ENCODE results near the gene TBC1D5. TPM values are rescaled to one million over a fixed set of nuclear protein-coding genes. Genes with fewer than 3 reads are reported as not detected.

Gene TBC1D5
- total RNA-seq, 1 experiment from 2014 or later: 30.4 TPM

- H3K4me3 ChIP-seq (ENCODE audit: low read depth in 2 of 2, low read length in 2 of 2): no peak overlapping the region
- POLR2A ChIA-PET: no interaction called here
- intact Hi-C loops (cut with micrococcal nuclease; ENCODE audit: unreplicated experiment) (no loop called here), in situ Hi-C loops (cut with HindIII; ENCODE audit: low pct_unique_long_range_greater_than_20kb, low sequenced_read_pairs) (no loop called here)
- CTCF ChIA-PET: no interaction called here
- DNase-seq (ENCODE audit: low read depth, low spot score) (no peak), ATAC-seq (no peak)
- H3K4me1 ChIP-seq (ENCODE audit: control insufficient read depth, insufficient read depth, low read length): no peaks in the 10 kb centered on the region
- H3K27ac ChIP-seq (ENCODE audit: low read length): no peak overlapping the region
- H3K36me3 ChIP-seq (ENCODE audit: control insufficient read depth, insufficient read depth, low read length): no peaks in the 10 kb centered on the region
- no peaks in the 10 kb centered on the region for H3K9me3 ChIP-seq (ENCODE audit: control insufficient read depth, insufficient read depth, low read depth, low read length)
- TF ChIP-seq REST (IDR thresholded peaks at IDR 0.05; ENCODE audit: insufficient read depth in 1 of 2, low read depth in 2 of 2, low read length in 1 of 2) (no peak), SIN3A (IDR thresholded peaks at IDR 0.05; ENCODE audit: borderline replicate concordance, insufficient read depth, low read depth, low read length) (no peak), POLR2AphosphoS5 (IDR thresholded peaks at IDR 0.05; ENCODE audit: low read depth, low read length) (no peak), TCF7L2 (IDR thresholded peaks at IDR 0.05; ENCODE audit: low read depth, low read length) (no peak)
- TF ChIP-seq, protein P1, sequence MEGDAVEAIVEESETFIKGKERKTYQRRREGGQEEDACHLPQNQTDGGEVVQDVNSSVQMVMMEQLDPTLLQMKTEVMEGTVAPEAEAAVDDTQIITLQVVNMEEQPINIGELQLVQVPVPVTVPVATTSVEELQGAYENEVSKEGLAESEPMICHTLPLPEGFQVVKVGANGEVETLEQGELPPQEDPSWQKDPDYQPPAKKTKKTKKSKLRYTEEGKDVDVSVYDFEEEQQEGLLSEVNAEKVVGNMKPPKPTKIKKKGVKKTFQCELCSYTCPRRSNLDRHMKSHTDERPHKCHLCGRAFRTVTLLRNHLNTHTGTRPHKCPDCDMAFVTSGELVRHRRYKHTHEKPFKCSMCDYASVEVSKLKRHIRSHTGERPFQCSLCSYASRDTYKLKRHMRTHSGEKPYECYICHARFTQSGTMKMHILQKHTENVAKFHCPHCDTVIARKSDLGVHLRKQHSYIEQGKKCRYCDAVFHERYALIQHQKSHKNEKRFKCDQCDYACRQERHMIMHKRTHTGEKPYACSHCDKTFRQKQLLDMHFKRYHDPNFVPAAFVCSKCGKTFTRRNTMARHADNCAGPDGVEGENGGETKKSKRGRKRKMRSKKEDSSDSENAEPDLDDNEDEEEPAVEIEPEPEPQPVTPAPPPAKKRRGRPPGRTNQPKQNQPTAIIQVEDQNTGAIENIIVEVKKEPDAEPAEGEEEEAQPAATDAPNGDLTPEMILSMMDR (IDR thresholded peaks at IDR 0.05): no peak
- BruUV-seq (replicated peaks): no TSS peak
- no peaks in the 10 kb centered on the region for H3K27me3 ChIP-seq (ENCODE audit: control insufficient read depth, insufficient read depth, low read length)
Observed at GRCh38 chr3:17201538-17201937, 540.9 kb downstream of the TBC1D5 start.

- ATAC-seq (no peak), DNase-seq (ENCODE audit: low read depth, low spot score) (no peak)
- intact Hi-C loops (cut with micrococcal nuclease; ENCODE audit: unreplicated experiment): no loop called here
- ChIA-PET CTCF (no interaction called here), POLR2A (no interaction called here)
- Histone ChIP-seq H3K27me3 (ENCODE audit: control insufficient read depth, insufficient read depth, low read length) (no peaks in the 10 kb centered on the region), H3K4me1 (ENCODE audit: control insufficient read depth, insufficient read depth, low read length) (no peaks in the 10 kb centered on the region), H3K36me3 (ENCODE audit: control insufficient read depth, insufficient read depth, low read length) (no peaks in the 10 kb centered on the region), H3K4me3 (ENCODE audit: low read depth in 2 of 2, low read length in 2 of 2) (no peak overlapping the region), H3K9me3 (ENCODE audit: control insufficient read depth, insufficient read depth, low read depth, low read length) (no peaks in the 10 kb centered on the region), H3K27ac (ENCODE audit: low read length) (no peak overlapping the region)
- BruUV-seq (replicated peaks): no TSS peak
- TF ChIP-seq, protein P1 (IDR thresholded peaks at IDR 0.05): peak; percentile 19; the same call in 1 of the 2 replicates
- no peak for TF ChIP-seq SIN3A (IDR thresholded peaks at IDR 0.05; ENCODE audit: borderline replicate concordance, insufficient read depth, low read depth, low read length)
- in situ Hi-C loops (cut with HindIII; ENCODE audit: low pct_unique_long_range_greater_than_20kb, low sequenced_read_pairs): no loop called here
Observed at GRCh38 chr3:17195856-17196604, 546.4 kb downstream of the TBC1D5 start.

Data from Panc1 (cell line).